GM23248 (cell line): ENCODE results near the gene PLA2G2E.

Experiments
- EZH2 ChIP-seq: fragments of 200-600 bp; sonication (generic); IDR thresholded peaks from 2 replicates; pipeline ENCODE4 v1.6.1; 2018; ENCODE audit warnings: antibody characterized with exemption, mild to moderate bottlenecking; ENCODE audit not compliant: insufficient read depth, poor library complexity, severe bottlenecking
- EZH2phosphoT487 ChIP-seq: fragments of 200-600 bp; sonication (generic); IDR thresholded peaks from 2 replicates; pipeline ENCODE4 v1.6.1; 2018; ENCODE audit warnings: antibody characterized with exemption, moderate library complexity, mild to moderate bottlenecking, low read depth; ENCODE audit not compliant: insufficient read depth

- no peak for TF ChIP-seq EZH2
- TF ChIP-seq EZH2phosphoT487, result no peak
Measured at GRCh38 chr1:19877821-19878636, 45.4 kb downstream of the PLA2G2E start.
